ENCODE results near the gene ARHGAP1. TPM values are rescaled to one million over a fixed set of nuclear protein-coding genes. Genes with fewer than 3 reads are reported as not detected.

Gene ARHGAP1
- polyA plus RNA-seq, 1 experiment, result 40.9 TPM

DNA sequence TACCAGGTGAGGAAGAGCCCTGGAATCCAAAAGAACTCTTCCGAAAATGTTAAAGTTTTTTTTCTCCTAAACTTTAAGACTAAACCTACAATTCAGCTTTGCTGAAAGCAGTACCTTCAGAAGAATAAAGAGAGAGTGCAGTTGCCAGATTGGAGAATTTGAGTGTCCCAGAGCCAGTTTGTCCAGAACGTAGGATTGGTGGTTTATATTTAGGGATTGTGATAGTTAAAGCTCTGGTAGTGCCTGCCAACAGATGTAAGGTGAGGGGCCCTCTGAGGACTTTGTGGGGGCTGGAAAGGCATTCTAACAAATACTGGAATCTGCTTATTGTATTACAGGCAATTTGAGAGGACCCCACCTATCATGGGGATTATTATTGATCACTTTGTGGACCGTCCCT is 43.2 kb downstream of the ARHGAP1 start:
- TF ChIP-seq, protein P1, sequence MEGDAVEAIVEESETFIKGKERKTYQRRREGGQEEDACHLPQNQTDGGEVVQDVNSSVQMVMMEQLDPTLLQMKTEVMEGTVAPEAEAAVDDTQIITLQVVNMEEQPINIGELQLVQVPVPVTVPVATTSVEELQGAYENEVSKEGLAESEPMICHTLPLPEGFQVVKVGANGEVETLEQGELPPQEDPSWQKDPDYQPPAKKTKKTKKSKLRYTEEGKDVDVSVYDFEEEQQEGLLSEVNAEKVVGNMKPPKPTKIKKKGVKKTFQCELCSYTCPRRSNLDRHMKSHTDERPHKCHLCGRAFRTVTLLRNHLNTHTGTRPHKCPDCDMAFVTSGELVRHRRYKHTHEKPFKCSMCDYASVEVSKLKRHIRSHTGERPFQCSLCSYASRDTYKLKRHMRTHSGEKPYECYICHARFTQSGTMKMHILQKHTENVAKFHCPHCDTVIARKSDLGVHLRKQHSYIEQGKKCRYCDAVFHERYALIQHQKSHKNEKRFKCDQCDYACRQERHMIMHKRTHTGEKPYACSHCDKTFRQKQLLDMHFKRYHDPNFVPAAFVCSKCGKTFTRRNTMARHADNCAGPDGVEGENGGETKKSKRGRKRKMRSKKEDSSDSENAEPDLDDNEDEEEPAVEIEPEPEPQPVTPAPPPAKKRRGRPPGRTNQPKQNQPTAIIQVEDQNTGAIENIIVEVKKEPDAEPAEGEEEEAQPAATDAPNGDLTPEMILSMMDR (IDR thresholded peaks at IDR 0.05; ENCODE audit: insufficient read depth, low read depth, low read length), result no peak
- POLR2A ChIA-PET, result no interaction called here
- CTCF ChIA-PET, result interaction anchor here (0.6 to 1.0 kb wide), 3 partner anchors 12 to 108 kb away, joined by 3 to 5 read pairs (median 3); no protein-coding TSS in a partner anchor

DNA sequence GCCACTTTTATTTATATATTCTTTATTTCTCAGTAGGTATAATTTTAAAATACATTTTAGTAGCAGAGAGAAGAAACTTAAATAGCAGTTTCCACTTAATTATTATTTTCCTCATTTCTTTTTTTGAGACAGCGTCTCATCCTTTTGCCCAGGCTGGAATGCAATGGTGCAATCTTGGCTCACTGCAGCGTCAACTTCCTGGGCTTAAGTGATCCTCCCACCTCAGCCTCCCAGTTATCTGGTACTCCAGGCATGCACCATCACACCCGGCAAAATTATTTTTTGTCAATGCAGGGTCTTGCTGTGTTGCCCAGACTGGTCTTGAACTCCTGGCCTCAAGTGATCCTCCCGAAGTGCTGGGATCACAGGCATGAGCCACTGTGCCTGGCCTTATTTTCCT is 44.8 kb downstream of the ARHGAP1 start:
- DNase-seq (ENCODE audit: low read depth), result no peak
- ChIA-PET POLR2A (no interaction called here), CTCF (no interaction called here)
- H3K4me3 ChIP-seq (ENCODE audit: low read depth, low read length), result no peak overlapping the region
- peaks cover 1% of the 10 kb centered on the region; the same call in 1 of the 2 replicates for H3K36me3 ChIP-seq (ENCODE audit: control insufficient read depth, insufficient read depth, low read length)
- no peaks in the 10 kb centered on the region for H3K27me3 ChIP-seq (ENCODE audit: control insufficient read depth, insufficient read depth, low read length)
- TF ChIP-seq, protein P1 (IDR thresholded peaks at IDR 0.05; ENCODE audit: insufficient read depth, low read depth, low read length), result no peak

More for the DNA sequence above, 43.2 kb downstream of the ARHGAP1 start:
- Histone ChIP-seq H3K27me3 (ENCODE audit: control insufficient read depth, insufficient read depth, low read length) (no peaks in the 10 kb centered on the region), H3K36me3 (ENCODE audit: control insufficient read depth, insufficient read depth, low read length) (0 out of 2 replicates have a peak, but pooled peaks cover 1% of the 10 kb centered on the region), H3K4me3 (ENCODE audit: low read depth, low read length) (no peak overlapping the region)
- DNase-seq (ENCODE audit: low read depth), result no peak

DNA sequence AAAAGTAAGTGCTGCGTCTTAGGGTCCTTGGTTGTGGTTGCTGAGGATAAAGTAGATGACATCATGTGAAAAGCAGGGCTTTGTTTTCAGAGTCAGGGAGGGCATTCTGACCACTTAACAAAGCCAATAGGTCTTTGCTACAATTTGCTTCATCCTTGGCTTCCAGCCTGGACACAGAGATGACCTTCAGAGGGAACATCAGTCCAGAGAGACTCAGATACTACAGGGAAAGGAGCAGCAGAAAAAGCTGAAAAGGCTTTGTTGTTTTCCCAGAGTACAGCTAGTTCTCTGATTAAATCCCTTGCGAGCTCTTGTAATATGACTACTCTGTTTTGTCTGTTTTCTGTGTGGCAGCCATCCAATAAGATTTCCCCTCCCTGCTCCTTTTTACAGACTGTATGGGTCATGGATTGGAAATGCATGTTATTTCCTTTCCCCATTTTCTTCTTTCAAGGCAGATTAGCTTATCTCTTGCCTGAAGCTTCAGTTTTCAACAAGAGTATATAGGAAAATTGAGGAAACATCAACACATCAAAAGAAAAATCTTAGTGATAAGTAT is 51.2 kb downstream of the ARHGAP1 start:
- H3K36me3 ChIP-seq (ENCODE audit: control insufficient read depth, insufficient read depth, low read length), result no peaks in the 10 kb centered on the region; the same call in 1 of the 2 replicates
- H3K4me3 ChIP-seq (ENCODE audit: low read depth, low read length), result 0 out of 2 replicates have a peak overlapping the region, but pooled peaks have one; percentile 2
- peak; percentile 88 for DNase-seq (ENCODE audit: low read depth)
- TF ChIP-seq, protein P1 (IDR thresholded peaks at IDR 0.05; ENCODE audit: insufficient read depth, low read depth, low read length), result no peak
- CTCF ChIA-PET, result interaction anchor here (1.0 to 1.5 kb wide), 4 partner anchors 12 to 120 kb away, joined by 3 to 5 read pairs (median 4); partner anchors contain the start of gene ATG13
- no peaks in the 10 kb centered on the region for H3K27me3 ChIP-seq (ENCODE audit: control insufficient read depth, insufficient read depth, low read length)
- POLR2A ChIA-PET, result no interaction called here

DNA sequence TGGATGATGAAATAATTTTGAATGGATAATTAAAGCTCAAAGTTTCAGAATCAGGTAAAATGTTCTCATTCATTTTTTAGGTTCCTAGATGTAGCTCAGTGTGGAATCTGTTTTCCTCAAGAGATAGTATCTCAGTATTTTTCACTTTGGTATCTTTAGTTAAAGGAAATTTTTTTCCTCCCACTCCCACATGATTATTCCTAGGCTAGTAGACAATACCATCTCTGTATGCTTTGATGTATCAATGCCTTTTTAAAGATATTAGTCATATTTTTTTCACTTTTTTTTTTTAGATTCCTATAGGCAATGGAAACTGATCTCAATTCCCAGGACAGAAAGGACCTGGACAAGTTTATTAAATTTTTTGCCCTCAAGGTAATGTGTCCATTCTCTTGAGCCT is 56.4 kb downstream of the ARHGAP1 start:
- DNase-seq (ENCODE audit: low read depth), result no peak
- POLR2A ChIA-PET, result no interaction called here
- Histone ChIP-seq H3K4me3 (ENCODE audit: low read depth, low read length) (no peak overlapping the region), H3K36me3 (ENCODE audit: control insufficient read depth, insufficient read depth, low read length) (no peaks in the 10 kb centered on the region; the same call in 1 of the 2 replicates), H3K27me3 (ENCODE audit: control insufficient read depth, insufficient read depth, low read length) (no peaks in the 10 kb centered on the region)
- CTCF ChIA-PET, result interaction anchor here (0.6 to 2.4 kb wide), 5 partner anchors 9 to 275 kb away, joined by 3 to 11 read pairs (median 3); partner anchors contain the start of gene ATG13
- TF ChIP-seq, protein P1 (IDR thresholded peaks at IDR 0.05; ENCODE audit: insufficient read depth, low read depth, low read length), result no peak

DNA sequence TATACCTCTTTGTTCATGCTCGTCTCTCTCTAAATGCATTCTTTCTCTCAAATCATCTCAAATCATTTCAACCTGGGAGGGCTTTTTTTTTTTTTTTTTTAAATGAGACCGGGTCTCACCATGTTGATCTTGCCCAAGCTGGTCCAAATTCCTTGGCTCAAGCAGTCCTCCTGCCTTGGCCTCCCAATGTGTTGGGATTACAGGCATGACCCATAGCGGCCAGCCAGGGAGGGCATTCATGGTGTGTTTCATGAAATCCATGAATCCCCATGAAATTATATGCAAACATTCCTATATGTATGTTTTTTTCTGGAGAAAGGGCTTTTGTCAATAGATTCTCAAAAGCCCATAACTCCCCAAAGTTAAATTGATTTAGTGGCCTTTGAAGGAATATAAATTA is 56.9 kb downstream of the ARHGAP1 start:
- no peak overlapping the region for H3K4me3 ChIP-seq (ENCODE audit: low read depth, low read length)
- POLR2A ChIA-PET, result no interaction called here
- no peak for DNase-seq (ENCODE audit: low read depth)
- TF ChIP-seq, protein P1 (IDR thresholded peaks at IDR 0.05; ENCODE audit: insufficient read depth, low read depth, low read length), result no peak
- no peaks in the 10 kb centered on the region; the same call in 1 of the 2 replicates for H3K36me3 ChIP-seq (ENCODE audit: control insufficient read depth, insufficient read depth, low read length)
- no peaks in the 10 kb centered on the region for H3K27me3 ChIP-seq (ENCODE audit: control insufficient read depth, insufficient read depth, low read length)
- CTCF ChIA-PET, result interaction anchor here (0.7 to 2.4 kb wide), 3 partner anchors 14 to 275 kb away, joined by 3 to 11 read pairs (median 3); partner anchors contain the start of gene ATG13

Data from BJ (cell line).